OCI-LY3 (cell line): Measurements from ENCODE around the gene BACH2.

ENCODE experiments used
- EZH2phosphoT487 ChIP-seq: fragments of 200-600 bp; shearing (Covaris generic); IDR thresholded peaks from 2 replicates; pipeline ENCODE4 v1.6.1; 2018; ENCODE audit warnings: antibody characterized with exemption, mixed run types, low read depth
- TF ChIP-seq, protein P1 (sequence below): fragments of 200-600, 300-600 bp; sonication (generic); IDR thresholded peaks from 2 replicates; pipeline ENCODE4 v1.5.1; 2014; ENCODE audit warnings: antibody characterized with exemption, low read length, low read depth

DNA sequence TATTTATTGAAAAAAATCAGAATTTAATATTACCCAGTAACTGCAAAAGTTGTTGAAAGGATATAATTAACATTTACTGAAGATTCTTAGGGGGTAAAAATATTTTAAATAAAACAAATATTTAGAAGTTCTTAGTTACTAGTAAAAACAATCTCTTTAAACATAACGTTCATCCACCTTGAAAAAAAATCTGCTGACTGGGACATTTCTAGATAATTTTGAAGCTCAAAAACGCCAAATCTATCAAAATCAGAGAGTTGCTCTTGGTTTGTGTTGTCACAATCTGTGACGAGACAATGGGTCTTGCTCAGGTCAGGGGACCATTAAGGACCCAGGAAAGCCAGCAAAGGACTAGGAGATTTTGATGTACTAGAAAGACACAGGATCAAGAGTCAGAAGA lies 177.0 kb downstream of the BACH2 start:
- TF ChIP-seq, protein P1, sequence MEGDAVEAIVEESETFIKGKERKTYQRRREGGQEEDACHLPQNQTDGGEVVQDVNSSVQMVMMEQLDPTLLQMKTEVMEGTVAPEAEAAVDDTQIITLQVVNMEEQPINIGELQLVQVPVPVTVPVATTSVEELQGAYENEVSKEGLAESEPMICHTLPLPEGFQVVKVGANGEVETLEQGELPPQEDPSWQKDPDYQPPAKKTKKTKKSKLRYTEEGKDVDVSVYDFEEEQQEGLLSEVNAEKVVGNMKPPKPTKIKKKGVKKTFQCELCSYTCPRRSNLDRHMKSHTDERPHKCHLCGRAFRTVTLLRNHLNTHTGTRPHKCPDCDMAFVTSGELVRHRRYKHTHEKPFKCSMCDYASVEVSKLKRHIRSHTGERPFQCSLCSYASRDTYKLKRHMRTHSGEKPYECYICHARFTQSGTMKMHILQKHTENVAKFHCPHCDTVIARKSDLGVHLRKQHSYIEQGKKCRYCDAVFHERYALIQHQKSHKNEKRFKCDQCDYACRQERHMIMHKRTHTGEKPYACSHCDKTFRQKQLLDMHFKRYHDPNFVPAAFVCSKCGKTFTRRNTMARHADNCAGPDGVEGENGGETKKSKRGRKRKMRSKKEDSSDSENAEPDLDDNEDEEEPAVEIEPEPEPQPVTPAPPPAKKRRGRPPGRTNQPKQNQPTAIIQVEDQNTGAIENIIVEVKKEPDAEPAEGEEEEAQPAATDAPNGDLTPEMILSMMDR = no peak
- TF ChIP-seq EZH2phosphoT487 = no peak
